GM23338 (cell line): ENCODE measurements around the gene TYK2. TPM values are rescaled to one million over a fixed set of nuclear protein-coding genes. Genes with fewer than 3 reads are reported as not detected.

Source experiments
- ATAC-seq: fragments of 200-7000 bp; cut with Tn5 transposase; 3 replicates; pipeline ENCODE4 v1.9.1; 2020
- DNase-seq: peaks from one replicate; pipeline ENCODE4 v3.0.0-alpha.2; 2015; ENCODE audit warnings: low spot score
- H2AFZ ChIP-seq: fragments of 200-600 bp; sonication (generic); 2 replicates; pipeline ENCODE4 v1.8.0; 2016; ENCODE audit warnings: antibody characterized with exemption, mild to moderate bottlenecking, moderate library complexity
- H3F3A ChIP-seq: fragments of 200-600 bp; sonication (generic); replicated peaks from 2 replicates; pipeline ENCODE4 v1.8.0; 2017; ENCODE audit warnings: antibody characterized with exemption, mixed run types, low read depth
- H3K27ac ChIP-seq: fragments of 200-600 bp; sonication (generic); 2 replicates; pipeline ENCODE4 v1.6.1; 2016; ENCODE audit warnings: low read depth
- H3K27me3 ChIP-seq: fragments of 200-600 bp; sonication (generic); 2 replicates; pipeline ENCODE4 v1.8.0; 2016; ENCODE audit warnings: mild to moderate bottlenecking, mixed run types, moderate library complexity; ENCODE audit not compliant: insufficient read depth
- H3K36me3 ChIP-seq: fragments of 200-600 bp; sonication (generic); 2 replicates; pipeline ENCODE4 v1.8.0; 2016; ENCODE audit warnings: mild to moderate bottlenecking; ENCODE audit not compliant: insufficient read depth
- H3K4me1 ChIP-seq: fragments of 200-600 bp; sonication (generic); 2 replicates; pipeline ENCODE4 v1.8.0; 2016; ENCODE audit warnings: mild to moderate bottlenecking, moderate library complexity; ENCODE audit not compliant: insufficient read depth
- H3K4me2 ChIP-seq: fragments of 200-600 bp; sonication (generic); 2 replicates; pipeline ENCODE4 v1.7.1; 2017; ENCODE audit warnings: mixed run types
- H3K4me3 ChIP-seq: fragments of 200-600 bp; sonication (generic); 2 replicates; pipeline ENCODE4 v1.6.1; 2016; ENCODE audit warnings: mixed run types
- H3K79me2 ChIP-seq: fragments of 200-600 bp; sonication (generic); replicated peaks from 2 replicates; pipeline ENCODE4 v1.8.0; 2017; ENCODE audit warnings: mild to moderate bottlenecking; ENCODE audit not compliant: insufficient read depth
- H3K9me2 ChIP-seq: fragments of 200-600 bp; sonication (generic); 2 replicates; pipeline ENCODE4 v1.8.0; 2017; ENCODE audit not compliant: insufficient read depth
- H4K20me1 ChIP-seq: fragments of 200-600 bp; sonication (generic); replicated peaks from 2 replicates; pipeline ENCODE4 v1.8.0; 2017; ENCODE audit warnings: mild to moderate bottlenecking; ENCODE audit not compliant: insufficient read depth
- H3K27ac Mint-ChIP-seq: 2 replicates; pipeline ENCODE4 v1.8.0; 2020; ENCODE audit warnings: inconsistent platforms, mild to moderate bottlenecking, moderate library complexity, mixed read lengths
- H3K27me3 Mint-ChIP-seq: 3 replicates; pipeline ENCODE4 v1.8.0; 2022; ENCODE audit warnings: low read depth, mild to moderate bottlenecking, moderate library complexity, mixed read lengths, inconsistent platforms; ENCODE audit not compliant: insufficient read depth, poor library complexity
- H3K36me3 Mint-ChIP-seq: 3 replicates; pipeline ENCODE4 v1.8.0; 2021; ENCODE audit warnings: low read depth, mild to moderate bottlenecking, inconsistent platforms, moderate library complexity, mixed read lengths
- H3K4me1 Mint-ChIP-seq: 3 replicates; pipeline ENCODE4 v1.8.0; 2020; ENCODE audit warnings: mild to moderate bottlenecking, inconsistent platforms, mixed read lengths
- H3K4me3 Mint-ChIP-seq: 3 replicates; pipeline ENCODE4 v1.8.0; 2021; ENCODE audit warnings: moderate library complexity, mild to moderate bottlenecking, inconsistent platforms, mixed read lengths
- H3K9me3 Mint-ChIP-seq: 3 replicates; pipeline ENCODE4 v1.8.0; 2020; ENCODE audit warnings: moderate library complexity, mild to moderate bottlenecking, inconsistent platforms, mixed read lengths
- CREB1 ChIP-seq: fragments of 250-450 bp; sonication (Bioruptor Pico); IDR thresholded peaks from 2 replicates; pipeline ENCODE4 v1.5.0; 2020; ENCODE audit warnings: low read depth, mild to moderate bottlenecking, moderate library complexity
- EZH2 ChIP-seq: fragments of 200-600 bp; sonication (generic); IDR thresholded peaks from one replicate; pipeline ENCODE4 v1.8.0; 2017; ENCODE audit warnings: antibody characterized with exemption, mild to moderate bottlenecking, low read depth; ENCODE audit not compliant: unreplicated experiment
- EZH2phosphoT487 ChIP-seq: fragments of 200-600 bp; sonication (generic); IDR thresholded peaks from one replicate; pipeline ENCODE4 v1.8.1; 2018; ENCODE audit warnings: antibody characterized with exemption; ENCODE audit not compliant: unreplicated experiment
- JUNB ChIP-seq: IDR thresholded peaks from one replicate; pipeline ENCODE4 v1.6.1; 2016; ENCODE audit warnings: antibody characterized with exemption; ENCODE audit not compliant: unreplicated experiment
- NANOG ChIP-seq: IDR thresholded peaks from 2 replicates; pipeline ENCODE4 v1.6.1; 2016; ENCODE audit warnings: antibody characterized with exemption, borderline replicate concordance
- POLR2AphosphoS5 ChIP-seq: IDR thresholded peaks from 2 replicates; pipeline ENCODE4 v1.6.1; 2016; ENCODE audit warnings: antibody characterized with exemption, low read depth
- REST ChIP-seq: IDR thresholded peaks from one replicate; pipeline ENCODE4 v1.6.1; 2018; ENCODE audit warnings: antibody characterized with exemption; ENCODE audit not compliant: unreplicated experiment
- STAT1 ChIP-seq: IDR thresholded peaks from one replicate; pipeline ENCODE4 v1.6.1; 2016; ENCODE audit warnings: antibody characterized with exemption; ENCODE audit not compliant: unreplicated experiment
- ZNF114 ChIP-seq: fragments of 250-450 bp; sonication (Bioruptor Pico); IDR thresholded peaks from 2 replicates; pipeline ENCODE4 v1.5.0; 2020; ENCODE audit warnings: mild to moderate bottlenecking, moderate library complexity
- ZNF331 ChIP-seq: fragments of 250-450 bp; sonication (Bioruptor Pico); IDR thresholded peaks from 2 replicates; pipeline ENCODE4 v1.5.0; 2020; ENCODE audit warnings: low read depth, mild to moderate bottlenecking, moderate library complexity
- ZNF462 ChIP-seq: fragments of 250-450 bp; sonication (Bioruptor Pico); IDR thresholded peaks from 2 replicates; pipeline ENCODE4 v1.5.0; 2020; ENCODE audit warnings: mild to moderate bottlenecking, moderate library complexity
- polyA plus RNA-seq: library from polyadenylated mRNA; unstranded; fragments of >200 nt; fragmentation: Nextera tagmentation; extraction: Ambion mirVana; gene quantifications from 2 replicates; pipeline ENCODE4 v1.2.1, GENCODE V29; 2016
- total RNA-seq: library from RNA; depleted of rRNA; stranded (reverse); fragments of >200 nt; shearing (Covaris generic); gene quantifications from 2 replicates; pipeline ENCODE4 v1.2.3, GENCODE V29; 2014
- TF ChIP-seq, protein P1 (sequence below): IDR thresholded peaks from 2 replicates; pipeline ENCODE4 v1.6.1; 2016; ENCODE audit warnings: antibody characterized with exemption
- TF ChIP-seq, protein P2 (sequence below), 2 experiments: fragments of 200-600 bp in 1 of 2; sonication (generic) in 1 of 2; conservative IDR thresholded peaks; 2 replicates each; pipeline versions ENCODE4 v1.5.1 to v1.6.1; 2016 to 2017; ENCODE audit warnings: antibody characterized with exemption in 2 of 2, low read depth in 2 of 2, mild to moderate bottlenecking in 2 of 2, moderate library complexity in 1 of 2

The TYK2 gene
- total and polyA plus RNA-seq, 2 experiments from 2014 or later = 29.1 to 30.7 TPM

- Mint-ChIP-seq H3K36me3 (no peaks in the 10 kb centered on the region), H3K4me1 (peaks cover 21% of the 10 kb centered on the region), H3K4me3 (peak overlapping the region; percentile 70), H3K27ac (peak overlapping the region; percentile 85), H3K27me3 (peaks cover 58% of the 10 kb centered on the region), H3K9me3 (peaks cover 7% of the 10 kb centered on the region; the same call in 2 of the 3 replicates)
- peak; percentile 92 for DNase-seq
- H3K79me2 ChIP-seq = no peaks in the 10 kb centered on the region
- ATAC-seq = peak; percentile 22
- no peaks in the 10 kb centered on the region for H4K20me1 ChIP-seq
- no peaks in the 10 kb centered on the region for H3K36me3 ChIP-seq
- peaks cover 26% of the 10 kb centered on the region; the same call in 1 of the 2 replicates for H3F3A ChIP-seq
- TF ChIP-seq NANOG = no peak
- peak; percentile 42 for TF ChIP-seq POLR2AphosphoS5
- no peak for TF ChIP-seq STAT1
- peak; percentile 97; the same call in 1 of the 2 replicates for TF ChIP-seq ZNF114
- no peak for TF ChIP-seq JUNB
- TF ChIP-seq ZNF462 (CRISPR knock-in tag) = peak; percentile 90
- no peak for TF ChIP-seq EZH2phosphoT487
- TF ChIP-seq EZH2 = no peak
- TF ChIP-seq REST = no peak
- TF ChIP-seq ZNF331 (CRISPR knock-in tag) = peak; percentile 77
- TF ChIP-seq, protein P1, sequence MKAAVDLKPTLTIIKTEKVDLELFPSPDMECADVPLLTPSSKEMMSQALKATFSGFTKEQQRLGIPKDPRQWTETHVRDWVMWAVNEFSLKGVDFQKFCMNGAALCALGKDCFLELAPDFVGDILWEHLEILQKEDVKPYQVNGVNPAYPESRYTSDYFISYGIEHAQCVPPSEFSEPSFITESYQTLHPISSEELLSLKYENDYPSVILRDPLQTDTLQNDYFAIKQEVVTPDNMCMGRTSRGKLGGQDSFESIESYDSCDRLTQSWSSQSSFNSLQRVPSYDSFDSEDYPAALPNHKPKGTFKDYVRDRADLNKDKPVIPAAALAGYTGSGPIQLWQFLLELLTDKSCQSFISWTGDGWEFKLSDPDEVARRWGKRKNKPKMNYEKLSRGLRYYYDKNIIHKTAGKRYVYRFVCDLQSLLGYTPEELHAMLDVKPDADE = no peak
- TF ChIP-seq CREB1 (CRISPR knock-in tag) = peak; percentile 100
- TF ChIP-seq, protein P2, sequence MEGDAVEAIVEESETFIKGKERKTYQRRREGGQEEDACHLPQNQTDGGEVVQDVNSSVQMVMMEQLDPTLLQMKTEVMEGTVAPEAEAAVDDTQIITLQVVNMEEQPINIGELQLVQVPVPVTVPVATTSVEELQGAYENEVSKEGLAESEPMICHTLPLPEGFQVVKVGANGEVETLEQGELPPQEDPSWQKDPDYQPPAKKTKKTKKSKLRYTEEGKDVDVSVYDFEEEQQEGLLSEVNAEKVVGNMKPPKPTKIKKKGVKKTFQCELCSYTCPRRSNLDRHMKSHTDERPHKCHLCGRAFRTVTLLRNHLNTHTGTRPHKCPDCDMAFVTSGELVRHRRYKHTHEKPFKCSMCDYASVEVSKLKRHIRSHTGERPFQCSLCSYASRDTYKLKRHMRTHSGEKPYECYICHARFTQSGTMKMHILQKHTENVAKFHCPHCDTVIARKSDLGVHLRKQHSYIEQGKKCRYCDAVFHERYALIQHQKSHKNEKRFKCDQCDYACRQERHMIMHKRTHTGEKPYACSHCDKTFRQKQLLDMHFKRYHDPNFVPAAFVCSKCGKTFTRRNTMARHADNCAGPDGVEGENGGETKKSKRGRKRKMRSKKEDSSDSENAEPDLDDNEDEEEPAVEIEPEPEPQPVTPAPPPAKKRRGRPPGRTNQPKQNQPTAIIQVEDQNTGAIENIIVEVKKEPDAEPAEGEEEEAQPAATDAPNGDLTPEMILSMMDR (conservative IDR thresholded peaks at IDR 0.05; ENCODE audit: low read depth in 2 of 2) = peak; percentile 69 to 91
- H3K27ac ChIP-seq = no peak overlapping the region
- H2AFZ ChIP-seq = peak overlapping the region; percentile 96
- peaks cover 19% of the 10 kb centered on the region for H3K4me1 ChIP-seq
- H3K4me3 ChIP-seq = peak overlapping the region; percentile 79
- peaks cover 77% of the 10 kb centered on the region for H3K27me3 ChIP-seq
- H3K9me2 ChIP-seq = no peaks in the 10 kb centered on the region
- H3K4me2 ChIP-seq = peak overlapping the region; percentile 99
Observed at GRCh38 chr19:10416380-10417257, 36.2 kb upstream of the TYK2 start.
